ENCODE results near the gene ADGRE1. TPM values are rescaled to one million over a fixed set of nuclear protein-coding genes. Genes with fewer than 3 reads are reported as not detected.

Gene ADGRE1
- total and polyA plus RNA-seq, 2 of the 4 experiments (the other 2 are of a cell fraction) = not detected

DNA sequence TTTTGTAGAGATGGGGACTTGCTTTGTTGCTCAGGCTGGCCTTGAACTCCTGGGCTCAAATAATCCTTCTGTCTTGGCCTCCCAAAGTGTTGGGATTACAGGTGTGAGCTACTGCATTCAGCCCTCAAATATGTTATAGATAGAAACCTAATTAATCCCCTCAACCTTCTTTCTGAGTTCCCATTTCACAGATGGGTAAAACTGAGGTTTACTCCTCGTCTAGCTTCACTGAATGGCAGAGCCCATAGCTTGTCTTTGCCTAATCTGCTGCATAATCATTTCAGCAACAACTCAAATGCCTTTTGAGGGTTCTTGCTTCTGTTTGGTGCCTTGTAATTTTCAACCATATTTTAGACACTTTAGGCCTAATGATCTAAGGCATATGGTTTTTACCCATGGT is 36.0 kb upstream of the ADGRE1 start:
- no peak overlapping the region for H2AK9ac ChIP-seq (replicated peaks; ENCODE audit: low read depth, low read length, poor library complexity)
- H4K5ac ChIP-seq (ENCODE audit: low read depth, low read length) = no peak overlapping the region
- no peaks in the 10 kb centered on the region for H3K36me3 ChIP-seq (ENCODE audit: control insufficient read depth, insufficient read depth, low read length)
- no peaks in the 10 kb centered on the region for H3K27me3 ChIP-seq (ENCODE audit: control insufficient read depth, insufficient read depth, low read length)
- H3K9me1 ChIP-seq (ENCODE audit: insufficient read depth, low read length) = no peaks in the 10 kb centered on the region
- H2AK5ac ChIP-seq (ENCODE audit: low read depth, low read length) = no peak overlapping the region
- H3K4me2 ChIP-seq (ENCODE audit: low read depth, low read length) = no peak overlapping the region
- no peak overlapping the region for H3K23ac ChIP-seq (ENCODE audit: low read depth, low read length)
- H3K79me1 ChIP-seq (ENCODE audit: low read depth in 1 of 2, low read length in 2 of 2) = no peaks in the 10 kb centered on the region
- no peak overlapping the region for H4K8ac ChIP-seq (ENCODE audit: low read depth in 2 of 2, low read length in 2 of 2)
- DNase-seq (no peak), ATAC-seq (ENCODE audit: low read depth) (no peak)
- H2BK15ac ChIP-seq (ENCODE audit: low read depth, low read length) = no peak overlapping the region
- no TSS peak for BruUV-seq (replicated peaks)
- no peak overlapping the region for H3K14ac ChIP-seq (replicated peaks; ENCODE audit: low read depth, low read length)
- intact Hi-C loops (cut with micrococcal nuclease) = no loop called here
- CTCF ChIA-PET = interaction anchor here (1.2 kb wide), 1 partner anchor 11 kb away, joined by 3 read pairs; no protein-coding TSS in a partner anchor
- no peak overlapping the region for H3K18ac ChIP-seq (ENCODE audit: low read depth, low read length)
- no peaks in the 10 kb centered on the region for H4K20me1 ChIP-seq (ENCODE audit: insufficient read depth, low read length)
- no peak overlapping the region for H3K56ac ChIP-seq (ENCODE audit: extremely low read depth, insufficient read depth, low read length)
- no peak overlapping the region for H2BK120ac ChIP-seq (ENCODE audit: low read depth, low read length)
- no peaks in the 10 kb centered on the region; the same call in 1 of the 2 replicates for H3K9me3 ChIP-seq (ENCODE audit: control insufficient read depth, insufficient read depth, low read length)
- no peak overlapping the region for H3K9ac ChIP-seq (ENCODE audit: low read depth, low read length)
- no peaks in the 10 kb centered on the region for H3K4me1 ChIP-seq (ENCODE audit: control insufficient read depth, insufficient read depth, low read length)
- no peak overlapping the region for H2BK5ac ChIP-seq (ENCODE audit: low read depth, low read length, poor library complexity, severe bottlenecking)
- no peak overlapping the region for H3K4ac ChIP-seq (ENCODE audit: low read depth, low read length)
- POLR2A ChIA-PET (ENCODE audit: unreplicated experiment) = no interaction called here
- no peak for TF ChIP-seq POLR2A (IDR thresholded peaks at IDR 0.05; ENCODE audit: low read depth, low read length)
- TF ChIP-seq MXI1 (IDR thresholded peaks at IDR 0.05; ENCODE audit: borderline replicate concordance, low read depth, low read length) = no peak
- no peak for TF ChIP-seq RCOR1 (IDR thresholded peaks at IDR 0.05; ENCODE audit: insufficient replicate concordance, low read length)
- TF ChIP-seq CEBPB (IDR thresholded peaks at IDR 0.05; ENCODE audit: low read depth, low read length) = no peak
- no peak for TF ChIP-seq FOS (IDR thresholded peaks at IDR 0.05; ENCODE audit: low read depth, low read length)
- no peak for TF ChIP-seq MAFK (IDR thresholded peaks at IDR 0.05; ENCODE audit: low read depth, low read length)
- no peak for TF ChIP-seq SMC3 (IDR thresholded peaks at IDR 0.05; ENCODE audit: low read depth, low read length)
- dilution Hi-C loops (cut with HindIII; ENCODE audit: low sequenced_read_pairs, unreplicated experiment) = no loop called here
- H2AFZ ChIP-seq (replicated peaks; ENCODE audit: low read length, poor library complexity) = no peak overlapping the region
- H4K91ac ChIP-seq (ENCODE audit: insufficient read depth, low read depth, low read length) = no peak overlapping the region
- no CpG with 5 or more reads among the region's 1 CpG for WGBS, 2 experiments (ENCODE audit: extremely low coverage in 2 of 2, insufficient read length in 1 of 2)
- no peak overlapping the region for H3K27ac ChIP-seq (ENCODE audit: insufficient read depth, low read length)
- in situ Hi-C loops (cut with MboI; ENCODE audit: low sequenced_read_pairs) = loop anchor here (25.0 kb wide), 1 partner anchor 714 kb away; the partner anchor contains the start of gene ACSBG2
- H2BK20ac ChIP-seq (ENCODE audit: low read depth, low read length) = no peak overlapping the region
- H3K4me3 ChIP-seq (ENCODE audit: insufficient read depth, low read depth, low read length) = no peak overlapping the region
